Germinal center (tissue), 1 donor: ENCODE data around the gene RBMXL2.

Source experiments
- DNase-seq: peaks from one replicate; pipeline ENCODE4 v3.0.0; 2012; ENCODE audit warnings: mixed read lengths, low spot score

The RBMXL2 gene

GRCh38 chr11:7088921-7089320 is at the start of gene RBMXL2:
Gene RBMXL2, plus strand, starts transcription at chr11:7088998. Its CDS starts 123 bp downstream, at chr11:7089121.
- no peak for DNase-seq

DNA sequence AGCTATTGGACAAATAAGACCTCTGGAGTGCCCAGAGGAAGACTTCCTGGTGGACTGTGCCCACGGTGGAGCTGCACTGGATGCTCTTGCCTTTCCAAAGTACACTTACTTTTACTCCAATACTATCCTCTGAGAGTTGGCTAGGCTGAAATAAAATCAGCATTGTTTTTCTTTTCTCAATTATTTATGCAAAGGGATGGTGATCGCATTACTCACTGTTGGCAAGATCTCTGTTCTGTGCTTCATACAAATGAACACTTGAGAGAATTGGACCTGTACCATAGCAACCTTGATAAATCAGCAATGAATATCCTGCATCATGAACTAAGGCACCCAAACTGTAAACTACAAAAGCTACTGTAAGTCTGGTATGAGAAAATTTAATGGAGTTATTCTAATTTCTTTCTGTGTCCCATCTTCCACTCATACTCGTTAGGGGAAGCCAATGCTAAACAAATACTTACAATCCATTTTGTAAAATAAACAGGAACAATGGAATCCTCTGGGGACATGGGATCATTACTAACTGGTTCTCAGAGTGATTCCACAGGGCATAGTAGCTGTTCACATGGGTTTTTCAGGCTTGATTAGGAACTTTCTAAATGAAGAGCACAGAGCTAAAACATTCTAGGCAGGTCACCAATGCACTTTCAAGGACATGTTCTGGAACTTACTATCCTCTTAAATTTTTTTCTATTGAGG is 42.2 kb upstream of the RBMXL2 start:
- no peak for DNase-seq

GRCh38 chr11:7050191-7050590 is 38.6 kb upstream of the RBMXL2 start:
- no peak for DNase-seq

- no peak for DNase-seq
Measured at GRCh38 chr11:7056828-7057513, 31.8 kb upstream of the RBMXL2 start.

DNA sequence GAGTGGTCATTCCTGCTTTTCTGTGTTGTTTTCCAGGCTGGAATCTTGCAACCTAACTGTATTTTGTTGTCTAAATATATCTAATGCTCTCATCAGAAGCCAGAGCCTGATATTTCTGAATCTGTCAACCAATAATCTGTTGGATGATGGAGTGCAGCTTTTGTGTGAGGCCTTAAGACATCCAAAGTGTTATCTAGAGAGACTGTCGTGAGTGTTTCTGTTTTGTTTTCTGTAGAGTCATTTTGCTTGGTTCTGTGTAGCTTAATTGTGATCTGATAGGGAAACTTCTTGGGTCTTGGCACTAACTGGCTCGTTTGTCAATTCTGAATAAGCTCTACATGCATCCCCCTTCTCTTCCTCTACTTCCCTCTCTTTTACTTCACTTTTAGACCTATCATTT is 31.2 kb upstream of the RBMXL2 start:
- no peak for DNase-seq

DNA sequence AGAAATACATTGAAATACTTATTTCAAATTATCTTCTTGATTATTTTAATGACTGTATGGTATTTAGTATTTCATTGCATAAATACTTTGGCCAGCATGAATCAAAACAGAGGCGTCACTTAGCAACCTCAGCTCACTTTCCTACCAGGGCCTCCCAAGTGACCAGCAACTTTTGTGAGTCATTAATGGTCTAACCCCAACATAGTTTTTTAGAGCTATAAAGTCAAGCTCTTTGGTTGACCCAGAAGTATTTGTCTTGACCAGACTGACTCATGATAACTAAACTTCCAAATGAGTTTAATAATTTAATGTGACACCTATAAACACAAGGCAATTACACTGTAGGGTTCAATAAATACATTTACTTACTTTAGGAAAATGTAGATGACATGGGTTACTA is 27.9 kb upstream of the RBMXL2 start:
- DNase-seq = no peak

DNA sequence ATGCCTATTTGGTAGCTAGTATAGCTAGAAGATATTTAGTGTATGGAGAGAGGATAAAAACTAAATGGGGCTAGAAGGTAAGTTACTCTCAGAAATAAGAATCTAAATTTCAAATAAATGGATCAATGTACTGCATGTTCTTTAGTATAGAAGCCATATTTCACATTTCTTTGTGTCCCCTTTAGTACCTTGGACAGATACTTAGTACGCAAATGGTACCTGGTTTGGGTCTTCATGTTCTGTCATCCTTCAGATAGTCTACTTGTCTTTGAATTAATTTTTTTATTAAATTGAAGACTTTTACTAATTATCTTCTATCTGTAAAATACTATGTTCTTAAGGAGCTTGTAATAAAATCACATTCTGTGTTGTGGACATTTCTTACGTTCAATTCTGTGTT is 26.3 kb upstream of the RBMXL2 start:
- no peak for DNase-seq

GRCh38 chr11:7072401-7073028 is 16.3 kb upstream of the RBMXL2 start:
- DNase-seq = no peak

DNA sequence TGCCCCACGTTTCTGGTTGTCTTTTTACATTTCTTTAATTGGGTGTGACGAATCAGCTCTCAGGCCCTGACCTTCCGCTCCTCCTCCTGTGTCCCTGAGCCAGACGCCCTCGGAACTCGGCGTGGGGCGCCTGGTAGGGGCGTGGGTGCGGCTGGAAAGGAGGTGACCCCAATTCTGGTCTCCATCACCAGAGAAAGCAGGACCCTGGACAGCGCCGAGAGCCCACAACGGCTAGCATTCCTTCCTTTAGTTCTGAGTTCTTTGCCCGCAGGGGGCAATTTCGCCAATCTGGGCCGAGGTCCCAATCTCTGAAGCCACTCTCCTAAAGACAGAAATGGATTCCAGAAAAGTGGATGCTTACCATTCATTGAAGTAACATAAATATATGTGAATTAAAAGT is 11.7 kb upstream of the RBMXL2 start:
- no peak for DNase-seq

GRCh38 chr11:7079545-7080135 is 9.2 kb upstream of the RBMXL2 start:
- DNase-seq = no peak

- no peak for DNase-seq
Measured at GRCh38 chr11:7080900-7081299, 7.9 kb upstream of the RBMXL2 start.

GRCh38 chr11:7081441-7081840 is 7.4 kb upstream of the RBMXL2 start:
- no peak for DNase-seq

GRCh38 chr11:7089328-7090251 is 792 bp downstream of the RBMXL2 start:
- no peak for DNase-seq

- peak; percentile 43 for DNase-seq
Measured at GRCh38 chr11:7098235-7098832, 9.5 kb downstream of the RBMXL2 start.

DNA sequence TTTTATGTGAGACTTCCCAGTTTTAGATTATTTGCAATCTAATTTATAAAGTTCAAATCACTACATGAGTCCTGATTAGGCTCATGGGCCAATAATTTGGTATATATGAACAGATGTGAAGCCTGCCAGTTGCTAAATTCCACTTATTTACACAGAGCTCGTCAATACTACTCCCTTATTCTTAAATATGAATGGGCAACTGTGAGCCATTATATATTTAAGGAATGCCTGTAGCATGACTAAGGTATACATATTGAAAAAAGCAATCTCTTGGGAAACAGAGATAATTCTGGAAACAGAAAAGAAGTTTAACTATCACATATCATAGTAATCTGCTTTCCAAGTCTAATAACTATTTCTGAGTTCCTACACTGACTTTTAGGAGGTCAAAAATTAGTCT is 27.0 kb downstream of the RBMXL2 start:
- no peak for DNase-seq

- no peak for DNase-seq
Measured at GRCh38 chr11:7116370-7116769, 27.6 kb downstream of the RBMXL2 start.

- no peak for DNase-seq
Measured at GRCh38 chr11:7138051-7138450, 49.3 kb downstream of the RBMXL2 start.
